A549 (cell line): ENCODE measurements around the gene CISTR.

Experiments used
- BHLHE40 ChIP-seq: IDR thresholded peaks from 2 replicates; pipeline ENCODE4 v1.6.1; 2012; ENCODE audit warnings: low read depth, low read length, inconsistent platforms
- EHMT2 ChIP-seq: fragments of 200-600 bp; sonication (generic); IDR thresholded peaks from 2 replicates; pipeline ENCODE4 v1.6.1; 2016; ENCODE audit warnings: antibody characterized with exemption, low read depth, mild to moderate bottlenecking, moderate library complexity
- EP300 ChIP-seq, 2 experiments: fragments of >200 bp; sonication (Bioruptor Twin); formaldehyde crosslinking; IDR thresholded peaks; 2 replicates in 1 of 2; 3 replicates in 1 of 2; pipeline ENCODE4 v1.6.1; 2016 to 2017
- HOXA7 ChIP-seq: fragments of 250-450 bp; sonication (Bioruptor Pico); IDR thresholded peaks from 2 replicates; pipeline ENCODE4 v1.5.0; 2020; ENCODE audit warnings: mild to moderate bottlenecking, moderate library complexity
- POLR2A ChIP-seq: IDR thresholded peaks from 2 replicates; pipeline ENCODE4 v1.6.1; 2012; ENCODE audit warnings: mild to moderate bottlenecking, low read length
- ZNF302 ChIP-seq: fragments of 250-450 bp; sonication (Bioruptor Pico); IDR thresholded peaks from 2 replicates; pipeline ENCODE4 v1.9.0; 2021; ENCODE audit warnings: inconsistent platforms, mild to moderate bottlenecking, moderate library complexity
- TF ChIP-seq, protein P1 (sequence below): fragments of >200 bp; sonication (Bioruptor Twin); formaldehyde crosslinking; IDR thresholded peaks from 3 replicates; pipeline ENCODE4 v1.5.1; 2016

DNA sequence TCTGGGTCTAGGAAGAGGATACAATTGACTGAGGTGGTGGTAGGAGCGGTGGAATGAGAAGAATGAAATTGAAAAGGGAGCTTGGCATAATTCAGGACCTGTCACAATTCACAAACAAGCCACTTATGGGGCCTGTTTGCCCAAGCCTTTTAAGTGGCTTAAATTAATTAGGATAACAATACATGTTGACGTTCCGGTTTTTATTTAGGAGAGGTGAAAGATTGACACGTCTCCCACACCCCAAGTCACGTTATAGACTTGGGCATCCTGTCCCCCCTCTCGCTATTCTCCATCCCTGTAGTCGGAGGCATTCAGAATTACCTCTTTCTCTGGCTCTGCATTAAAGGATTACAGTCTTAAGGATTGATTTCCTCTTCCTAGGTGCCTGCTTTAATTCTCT, 23.6 kb downstream of the CISTR start:
- TF ChIP-seq POLR2A (no peak), EHMT2 (no peak), HOXA7 (CRISPR knock-in tag) (no peak), ZNF302 (no peak), EP300 (IDR thresholded peaks at IDR 0.05) (no peak), BHLHE40 (no peak)
- TF ChIP-seq, protein P1, sequence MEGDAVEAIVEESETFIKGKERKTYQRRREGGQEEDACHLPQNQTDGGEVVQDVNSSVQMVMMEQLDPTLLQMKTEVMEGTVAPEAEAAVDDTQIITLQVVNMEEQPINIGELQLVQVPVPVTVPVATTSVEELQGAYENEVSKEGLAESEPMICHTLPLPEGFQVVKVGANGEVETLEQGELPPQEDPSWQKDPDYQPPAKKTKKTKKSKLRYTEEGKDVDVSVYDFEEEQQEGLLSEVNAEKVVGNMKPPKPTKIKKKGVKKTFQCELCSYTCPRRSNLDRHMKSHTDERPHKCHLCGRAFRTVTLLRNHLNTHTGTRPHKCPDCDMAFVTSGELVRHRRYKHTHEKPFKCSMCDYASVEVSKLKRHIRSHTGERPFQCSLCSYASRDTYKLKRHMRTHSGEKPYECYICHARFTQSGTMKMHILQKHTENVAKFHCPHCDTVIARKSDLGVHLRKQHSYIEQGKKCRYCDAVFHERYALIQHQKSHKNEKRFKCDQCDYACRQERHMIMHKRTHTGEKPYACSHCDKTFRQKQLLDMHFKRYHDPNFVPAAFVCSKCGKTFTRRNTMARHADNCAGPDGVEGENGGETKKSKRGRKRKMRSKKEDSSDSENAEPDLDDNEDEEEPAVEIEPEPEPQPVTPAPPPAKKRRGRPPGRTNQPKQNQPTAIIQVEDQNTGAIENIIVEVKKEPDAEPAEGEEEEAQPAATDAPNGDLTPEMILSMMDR, result no peak
